Measurements from ENCODE around the gene PRKCH. TPM values are rescaled to one million over a fixed set of nuclear protein-coding genes. Genes with fewer than 3 reads are reported as not detected.

Gene PRKCH
- total RNA-seq, 1 experiment from 2014 or later, result 5.2 TPM

GRCh38 chr14:61347826-61348443 is 26.6 kb downstream of the PRKCH start:
- H3K9me3 Mint-ChIP-seq, result no peaks in the 10 kb centered on the region; a peak in 1 of 5 replicates
- no peak overlapping the region for H2BK12ac ChIP-seq (ENCODE audit: insufficient read length, low read depth, low read length)
- no peak overlapping the region for H3K14ac ChIP-seq (ENCODE audit: insufficient read depth, low read length)
- peaks cover 4 to 6% of the 10 kb centered on the region in 2 experiments for H3K4me1 Mint-ChIP-seq
- no peak for TF ChIP-seq CTCF (conservative IDR thresholded peaks at IDR 0.05)
- H4K20me1 ChIP-seq (ENCODE audit: control insufficient read depth, insufficient read depth, insufficient read length), result no peaks in the 10 kb centered on the region
- no peak overlapping the region for H2BK5ac ChIP-seq (ENCODE audit: insufficient read length, low read length)
- H3K23ac ChIP-seq (ENCODE audit: insufficient read length, low read depth, low read length), result no peak overlapping the region
- H3K4me3 Mint-ChIP-seq, result no peak overlapping the region
- no peaks in the 10 kb centered on the region for H3K9me3 ChIP-seq (ENCODE audit: control insufficient read depth, low read depth, low read length)
- H3K56ac ChIP-seq (ENCODE audit: insufficient read length, low read depth, low read length), result no peak overlapping the region
- no peak overlapping the region for H3T11ph ChIP-seq (ENCODE audit: low read length)
- H3K36me3 Mint-ChIP-seq (ENCODE audit: insufficient read depth in 1 of 3, low read depth in 3 of 3), result no peaks in the 10 kb centered on the region
- no peaks in the 10 kb centered on the region for H3K27me3 ChIP-seq (ENCODE audit: insufficient read depth, low read length)
- no peak overlapping the region for H4K8ac ChIP-seq (replicated peaks; ENCODE audit: insufficient read length, low read depth, low read length)
- no peak overlapping the region for H3K4me2 ChIP-seq (ENCODE audit: insufficient read depth, insufficient read length, low read length)
- no peak overlapping the region for H3K9ac ChIP-seq (ENCODE audit: extremely low read depth, insufficient read length, low read length)
- H3K18ac ChIP-seq (ENCODE audit: insufficient read length, low read depth, low read length), result no peak overlapping the region
- H2BK120ac ChIP-seq (ENCODE audit: low read depth, low read length, poor library complexity, severe bottlenecking), result no peak overlapping the region
- no peaks in the 10 kb centered on the region for H3K79me2 ChIP-seq (ENCODE audit: insufficient read depth, low read length)
- no peaks in the 10 kb centered on the region for H3K79me1 ChIP-seq (ENCODE audit: insufficient read depth, low read depth, low read length, poor library complexity, severe bottlenecking)
- no peaks in the 10 kb centered on the region for H3K4me1 ChIP-seq (ENCODE audit: insufficient read depth, low read length)
- H2BK15ac ChIP-seq (ENCODE audit: low read depth, low read length), result no peak overlapping the region
- no peaks in the 10 kb centered on the region for H3K27me3 Mint-ChIP-seq (ENCODE audit: low read depth)
- H3K27ac ChIP-seq (ENCODE audit: insufficient read length, low read depth, low read length), result no peak overlapping the region
- DNase-seq, result no peak
- no peak overlapping the region for H2BK20ac ChIP-seq (ENCODE audit: low read depth, low read length, poor library complexity, severe bottlenecking)
- no peak overlapping the region for H3K4ac ChIP-seq (ENCODE audit: low read depth, low read length)
- no peaks in the 10 kb centered on the region for H3K23me2 ChIP-seq (ENCODE audit: insufficient read length, low read depth, low read length, poor library complexity, severe bottlenecking)
- no CpG with 5 or more reads among the region's 8 CpGs for WGBS (ENCODE audit: extremely low coverage, insufficient read length, low lambda C conversion rate)
- H2AFZ ChIP-seq (ENCODE audit: low read length), result no peak overlapping the region
- H3K27ac Mint-ChIP-seq, result no peak overlapping the region; a peak in 1 of 7 replicates
- H4K5ac ChIP-seq (ENCODE audit: insufficient read length, low read depth, low read length), result no peak overlapping the region
- H4K91ac ChIP-seq (ENCODE audit: insufficient read length, low read depth, low read length), result no peak overlapping the region
- no peak overlapping the region for H2AK5ac ChIP-seq (ENCODE audit: insufficient read length, low read length)
